Lower leg skin (tissue), 4 donors: Measurements from ENCODE around the gene PDE6H. TPM values are rescaled to one million over a fixed set of nuclear protein-coding genes. Genes with fewer than 3 reads are reported as not detected.

Experiments used
- DNase-seq, 2 donors: peaks; one replicate each; pipeline ENCODE4 v3.0.0-alpha.2; 2019; ENCODE audit warnings: low spot score in 2 of 2
- H3K4me3 ChIP-seq: fragments of 200-600 bp; sonication (generic); 2 replicates; pipeline ENCODE4 v1.5.1; 2017; ENCODE audit warnings: mild to moderate bottlenecking, low read depth; ENCODE audit not compliant: poor library complexity, severe bottlenecking
- CTCF ChIP-seq, 3 donors: fragments of 450-650 bp; IDR thresholded peaks; one replicate each; pipeline ENCODE4 v1.5.1; 2016; ENCODE audit warnings: antibody characterized with exemption in 3 of 3, mild to moderate bottlenecking in 3 of 3, moderate library complexity in 2 of 3
- POLR2A ChIP-seq, 2 donors: fragments of 450-650 bp; IDR thresholded peaks; one replicate each; pipeline ENCODE4 v1.6.1; 2016 to 2017; ENCODE audit warnings: antibody characterized with exemption in 2 of 2, mild to moderate bottlenecking in 1 of 2, moderate library complexity in 1 of 2
- WGBS, 2 donors: methylation state at CpG; one replicate each; pipeline ENCODE4 v1.1.5; 2018; 5-methylcytosine and 5-hydroxymethylcytosine counted together
- intact Hi-C: fragments of 100-400 bp; cut with DNase I; formaldehyde crosslinking; loops from one replicate; pipeline ENCODE4 v1.15.0; 2023; ENCODE audit warnings: low total_unique reads
- total RNA-seq, 4 donors: library from RNA; depleted of rRNA; stranded (reverse); fragments of >200 nt; gene quantifications; one replicate each; pipeline ENCODE4 v1.1.0, GENCODE V29; 2016

Gene PDE6H
- total RNA-seq, 4 donors from 2014 or later = not detected

GRCh38 chr12:14999021-14999694 is 26.3 kb downstream of the PDE6H start:
- TF ChIP-seq CTCF (IDR thresholded peaks at IDR 0.05) = no peak
- TF ChIP-seq POLR2A (IDR thresholded peaks at IDR 0.05) = no peak

GRCh38 chr12:14999695-15000365 is 27.0 kb downstream of the PDE6H start:
- TF ChIP-seq POLR2A (IDR thresholded peaks at IDR 0.05) (no peak), CTCF (IDR thresholded peaks at IDR 0.05) (no peak)
- no peak for DNase-seq
- intact Hi-C loops = loop anchor here (10.0 kb wide), 1 partner anchor 355 kb away; no protein-coding TSS in a partner anchor
- no peak overlapping the region for H3K4me3 ChIP-seq
- 58 to 59% methylated on average over 2 of the region's 2 CpGs for WGBS, 2 donors

More at GRCh38 chr12:14999021-14999694, 26.3 kb downstream of the PDE6H start:
- 79 to 93% methylated on average over 2 of the region's 2 CpGs for WGBS, 2 donors
- intact Hi-C loops = loop anchor here (10.0 kb wide), 1 partner anchor 354 kb away; no protein-coding TSS in a partner anchor
- DNase-seq = no peak
- no peak overlapping the region for H3K4me3 ChIP-seq

GRCh38 chr12:15000575-15000974 is 27.7 kb downstream of the PDE6H start:
- intact Hi-C loops = no loop called here
- TF ChIP-seq POLR2A (IDR thresholded peaks at IDR 0.05) = no peak
- no peak for TF ChIP-seq CTCF (IDR thresholded peaks at IDR 0.05)
- H3K4me3 ChIP-seq = no peak overlapping the region
- 91 to 98% methylated on average over 2 of the region's 2 CpGs for WGBS, 2 donors
- no peak for DNase-seq

GRCh38 chr12:15001733-15002382 is 29.0 kb downstream of the PDE6H start:
- intact Hi-C loops = no loop called here
- TF ChIP-seq CTCF (IDR thresholded peaks at IDR 0.05) = no peak
- no peak for TF ChIP-seq POLR2A (IDR thresholded peaks at IDR 0.05)
- DNase-seq = peak; percentile 53 to 86
- WGBS, 2 donors = 16 to 20% methylated on average over 6 of the region's 6 CpGs
- H3K4me3 ChIP-seq = no peak overlapping the region

GRCh38 chr12:15004421-15004820 is 31.6 kb downstream of the PDE6H start:
- H3K4me3 ChIP-seq = no peak overlapping the region
- TF ChIP-seq POLR2A (IDR thresholded peaks at IDR 0.05) (no peak), CTCF (IDR thresholded peaks at IDR 0.05) (no peak)
- intact Hi-C loops = no loop called here
- no peak for DNase-seq
- WGBS, 2 donors = 63 to 76% methylated on average over 2 of the region's 2 CpGs
